ENCODE results near the gene SEC62.

DNA sequence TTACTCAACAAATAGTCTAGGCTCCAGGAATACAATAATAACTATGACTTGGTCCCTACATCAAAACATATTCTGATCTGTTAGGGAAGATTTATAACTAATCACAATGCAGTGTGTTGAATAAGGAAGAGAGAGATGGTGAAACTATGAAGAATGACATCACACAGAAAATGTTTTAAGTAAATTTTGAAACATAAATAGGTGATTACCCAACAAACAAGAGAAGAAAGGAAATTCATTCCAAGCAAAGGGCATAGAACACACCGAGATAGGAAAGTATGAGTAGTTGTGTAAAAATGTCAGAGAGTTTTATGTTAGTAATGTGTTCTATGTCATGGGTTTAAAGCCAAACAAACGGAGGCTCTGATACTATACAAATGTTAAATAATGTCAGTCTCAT lies 13.4 kb downstream of the SEC62 start:
- TF ChIP-seq POLR2A (IDR thresholded peaks at IDR 0.05; ENCODE audit: low read depth, low read length) (no peak), POLR2AphosphoS5 (IDR thresholded peaks at IDR 0.05; ENCODE audit: low read depth, low read length) (no peak)

Data from GM12892 (cell line).